ENCODE data around the gene MAP1LC3A.

- TF ChIP-seq CTCF (IDR thresholded peaks at IDR 0.05) (no peak), EP300 (IDR thresholded peaks at IDR 0.05) (no peak)
Observed at GRCh38 chr20:34583544-34583943, 25.0 kb downstream of the MAP1LC3A start.
